Measurements from ENCODE around the gene RHOV. TPM values are rescaled to one million over a fixed set of nuclear protein-coding genes. Genes with fewer than 3 reads are reported as not detected.
A peak's percentile ranks its signal among the peaks of the same experiment; 100 is the strongest.

Gene RHOV, protein sequence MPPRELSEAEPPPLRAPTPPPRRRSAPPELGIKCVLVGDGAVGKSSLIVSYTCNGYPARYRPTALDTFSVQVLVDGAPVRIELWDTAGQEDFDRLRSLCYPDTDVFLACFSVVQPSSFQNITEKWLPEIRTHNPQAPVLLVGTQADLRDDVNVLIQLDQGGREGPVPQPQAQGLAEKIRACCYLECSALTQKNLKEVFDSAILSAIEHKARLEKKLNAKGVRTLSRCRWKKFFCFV
- total RNA-seq, result under 0.01 TPM in 1 of 2 replicates, not detected in the other
- not detected in 2 replicates for polyA plus RNA-seq
- not detected in 2 replicates for polyA plus RNA-seq (2012)
- polyA minus RNA-seq (ENCODE audit: low replicate concordance), result not detected in 2 replicates

DNA sequence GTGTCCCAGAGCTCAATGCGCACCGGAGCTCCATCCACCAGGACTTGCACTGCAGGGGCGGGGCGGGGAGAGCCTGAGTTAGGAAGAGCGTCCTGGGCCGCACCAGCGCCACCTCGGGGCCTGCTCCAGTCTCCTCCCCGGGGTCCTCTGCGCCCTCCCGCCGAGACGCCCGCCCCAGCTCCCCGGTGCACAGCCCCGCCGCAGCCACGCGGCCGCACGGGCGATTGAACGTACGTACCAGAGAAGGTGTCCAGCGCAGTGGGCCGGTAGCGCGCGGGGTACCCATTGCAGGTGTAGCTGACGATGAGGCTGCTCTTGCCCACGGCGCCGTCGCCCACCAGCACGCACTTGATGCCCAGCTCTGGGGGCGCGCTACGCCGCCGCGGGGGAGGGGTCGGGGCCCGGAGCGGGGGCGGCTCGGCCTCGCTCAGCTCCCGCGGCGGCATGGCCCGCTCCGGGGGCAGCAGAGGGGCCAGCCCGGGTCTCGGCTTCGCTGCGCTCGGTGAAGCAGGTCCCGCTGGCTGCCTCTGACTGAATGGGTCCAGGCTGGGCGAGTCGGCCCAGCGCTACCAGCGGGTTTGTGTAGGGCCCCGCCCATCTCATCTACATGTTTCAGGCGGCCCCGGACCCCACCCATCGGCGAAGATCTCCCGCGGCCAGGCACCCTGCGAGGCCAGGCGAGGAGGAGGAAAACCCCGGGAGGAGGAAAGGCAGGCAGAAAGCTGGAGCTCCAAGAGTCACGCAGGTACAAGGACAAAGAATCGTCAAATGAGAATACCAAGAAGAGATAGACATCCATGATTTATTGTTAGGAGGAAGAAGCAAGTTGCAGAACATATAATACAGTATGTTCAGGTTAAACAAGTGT is at the start of gene RHOV:
RHOV (minus strand) TSS at position 541 of the 868 bp plus-strand sequence; CDS start at position 446, 95 bp downstream.
- Histone ChIP-seq H3K4me3 (replicated peaks in 1 of 4; ENCODE audit: control extremely low read depth in 1 of 4, insufficient read depth in 1 of 4, low read depth in 3 of 4, low read length in 4 of 4) (peak within 1 kb of the TSS; percentile 19 to 48 (median 36)), H3K4me1 (ENCODE audit: control insufficient read depth, extremely low read depth, insufficient read depth, low read length) (no peaks in the 10 kb centered on the region), H3K36me3 (ENCODE audit: control insufficient read depth, insufficient read depth, low read length) (no peaks in the 10 kb centered on the region), H3K27ac (ENCODE audit: insufficient read depth, low read length) (no peak within 1 kb of the TSS), H3K4me2 (ENCODE audit: extremely low read depth, insufficient read depth, low read length) (peak within 1 kb of the TSS; percentile 75), H3K9ac (ENCODE audit: insufficient read depth, low read length) (no peak within 1 kb of the TSS), H2AFZ (ENCODE audit: low read length) (no peak within 1 kb of the TSS), H3K27me3 (ENCODE audit: control insufficient read depth, insufficient read depth, low read length) (peaks cover 22% of the 10 kb centered on the region), H3K9me3 (ENCODE audit: control insufficient read depth, insufficient read depth, low read depth, low read length) (no peaks in the 10 kb centered on the region), H3K79me2 (ENCODE audit: control insufficient read depth, insufficient read depth, low read length) (no peaks in the 10 kb centered on the region), H4K20me1 (ENCODE audit: control insufficient read depth, extremely low read depth, insufficient read depth, low read length) (no peaks in the 10 kb centered on the region)
- peak; percentile 31 to 53 for DNase-seq (ENCODE audit: low read depth in 2 of 2)
- TF ChIP-seq, protein P1, sequence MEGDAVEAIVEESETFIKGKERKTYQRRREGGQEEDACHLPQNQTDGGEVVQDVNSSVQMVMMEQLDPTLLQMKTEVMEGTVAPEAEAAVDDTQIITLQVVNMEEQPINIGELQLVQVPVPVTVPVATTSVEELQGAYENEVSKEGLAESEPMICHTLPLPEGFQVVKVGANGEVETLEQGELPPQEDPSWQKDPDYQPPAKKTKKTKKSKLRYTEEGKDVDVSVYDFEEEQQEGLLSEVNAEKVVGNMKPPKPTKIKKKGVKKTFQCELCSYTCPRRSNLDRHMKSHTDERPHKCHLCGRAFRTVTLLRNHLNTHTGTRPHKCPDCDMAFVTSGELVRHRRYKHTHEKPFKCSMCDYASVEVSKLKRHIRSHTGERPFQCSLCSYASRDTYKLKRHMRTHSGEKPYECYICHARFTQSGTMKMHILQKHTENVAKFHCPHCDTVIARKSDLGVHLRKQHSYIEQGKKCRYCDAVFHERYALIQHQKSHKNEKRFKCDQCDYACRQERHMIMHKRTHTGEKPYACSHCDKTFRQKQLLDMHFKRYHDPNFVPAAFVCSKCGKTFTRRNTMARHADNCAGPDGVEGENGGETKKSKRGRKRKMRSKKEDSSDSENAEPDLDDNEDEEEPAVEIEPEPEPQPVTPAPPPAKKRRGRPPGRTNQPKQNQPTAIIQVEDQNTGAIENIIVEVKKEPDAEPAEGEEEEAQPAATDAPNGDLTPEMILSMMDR (conservative IDR thresholded peaks at IDR 0.05 in 1 of 2, IDR thresholded peaks at IDR 0.05 in 1 of 2; ENCODE audit: low read depth in 1 of 2, low read length in 2 of 2), result peak in 1 of 2 donors; percentile 17
- no peak for TF ChIP-seq EZH2 (IDR thresholded peaks at IDR 0.05; ENCODE audit: low read length, missing control alignments)

DNA sequence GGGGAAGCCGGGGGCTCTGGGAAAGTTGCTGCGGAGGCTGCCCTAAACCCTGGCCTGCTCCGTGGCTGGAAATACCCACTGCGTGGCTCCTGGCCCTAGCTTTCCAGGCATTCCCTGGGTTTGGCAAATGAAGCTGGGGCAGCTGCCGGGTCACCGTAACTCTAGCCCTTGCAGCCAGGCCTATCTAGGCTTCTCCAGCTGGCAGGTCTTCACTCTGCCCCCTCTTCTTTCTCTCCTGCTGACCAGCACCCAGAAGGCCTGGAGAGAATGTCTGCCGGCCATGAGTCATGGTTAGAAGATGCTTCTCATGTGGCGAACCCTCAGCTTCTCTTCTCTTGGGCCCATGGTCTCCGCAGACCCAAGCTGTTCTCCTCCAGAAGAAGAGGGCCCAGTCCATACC is 49.5 kb upstream of the RHOV start:
- H3K4me1 ChIP-seq (ENCODE audit: control insufficient read depth, extremely low read depth, insufficient read depth, low read length), result peaks cover 1% of the 10 kb centered on the region
- TF ChIP-seq, protein P1 (conservative IDR thresholded peaks at IDR 0.05 in 1 of 2, IDR thresholded peaks at IDR 0.05 in 1 of 2; ENCODE audit: low read depth in 1 of 2, low read length in 2 of 2), result no peak
- no peak for TF ChIP-seq EZH2 (IDR thresholded peaks at IDR 0.05; ENCODE audit: low read length, missing control alignments)
- H3K9me3 ChIP-seq (ENCODE audit: control insufficient read depth, insufficient read depth, low read depth, low read length), result no peaks in the 10 kb centered on the region
- H3K79me2 ChIP-seq (ENCODE audit: control insufficient read depth, insufficient read depth, low read length), result no peaks in the 10 kb centered on the region
- no peak overlapping the region for H3K9ac ChIP-seq (ENCODE audit: insufficient read depth, low read length)
- H3K36me3 ChIP-seq (ENCODE audit: control insufficient read depth, insufficient read depth, low read length), result no peaks in the 10 kb centered on the region
- H2AFZ ChIP-seq (ENCODE audit: low read length), result no peak overlapping the region
- peak in 1 of 2 donors; percentile 24 for DNase-seq (ENCODE audit: low read depth in 2 of 2)
- no peak overlapping the region for H3K4me2 ChIP-seq (ENCODE audit: extremely low read depth, insufficient read depth, low read length)
- H4K20me1 ChIP-seq (ENCODE audit: control insufficient read depth, extremely low read depth, insufficient read depth, low read length), result no peaks in the 10 kb centered on the region
- no peak overlapping the region for H3K27ac ChIP-seq (ENCODE audit: insufficient read depth, low read length)
- peaks cover 34% of the 10 kb centered on the region for H3K27me3 ChIP-seq (ENCODE audit: control insufficient read depth, insufficient read depth, low read length)
- H3K4me3 ChIP-seq (replicated peaks in 1 of 4; ENCODE audit: control extremely low read depth in 1 of 4, insufficient read depth in 1 of 4, low read depth in 3 of 4, low read length in 4 of 4), result no peak overlapping the region

DNA sequence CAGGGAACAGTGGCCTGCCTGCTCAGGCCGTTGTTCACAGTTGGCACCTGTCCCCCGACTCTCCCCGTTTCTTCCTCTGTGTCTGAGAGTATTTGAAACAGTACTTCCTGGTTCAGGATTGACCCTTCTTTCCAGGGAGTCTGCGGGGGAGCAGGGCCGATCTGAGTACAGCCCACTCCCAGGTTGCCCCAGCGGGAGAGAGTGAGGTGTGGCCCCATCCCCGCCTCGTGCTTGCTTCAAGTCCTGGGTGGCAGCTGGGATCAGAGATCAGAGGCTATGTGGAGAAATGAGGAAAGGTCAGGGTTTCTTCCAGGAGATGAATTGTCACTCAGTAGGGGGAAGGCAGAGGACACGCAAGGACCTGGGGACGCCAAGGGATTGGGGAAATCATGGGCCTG is 48.6 kb upstream of the RHOV start:
- no peak overlapping the region for H2AFZ ChIP-seq (ENCODE audit: low read length)
- no peak overlapping the region for H3K4me3 ChIP-seq (replicated peaks in 1 of 4; ENCODE audit: control extremely low read depth in 1 of 4, insufficient read depth in 1 of 4, low read depth in 3 of 4, low read length in 4 of 4)
- DNase-seq (ENCODE audit: low read depth in 2 of 2), result no peak
- no peak overlapping the region for H3K4me2 ChIP-seq (ENCODE audit: extremely low read depth, insufficient read depth, low read length)
- no peak for TF ChIP-seq EZH2 (IDR thresholded peaks at IDR 0.05; ENCODE audit: low read length, missing control alignments)
- TF ChIP-seq, protein P1 (conservative IDR thresholded peaks at IDR 0.05 in 1 of 2, IDR thresholded peaks at IDR 0.05 in 1 of 2; ENCODE audit: low read depth in 1 of 2, low read length in 2 of 2), result no peak
- peaks cover 28% of the 10 kb centered on the region for H3K27me3 ChIP-seq (ENCODE audit: control insufficient read depth, insufficient read depth, low read length)
- H4K20me1 ChIP-seq (ENCODE audit: control insufficient read depth, extremely low read depth, insufficient read depth, low read length), result no peaks in the 10 kb centered on the region
- H3K4me1 ChIP-seq (ENCODE audit: control insufficient read depth, extremely low read depth, insufficient read depth, low read length), result no peaks in the 10 kb centered on the region
- H3K79me2 ChIP-seq (ENCODE audit: control insufficient read depth, insufficient read depth, low read length), result no peaks in the 10 kb centered on the region
- H3K9ac ChIP-seq (ENCODE audit: insufficient read depth, low read length), result no peak overlapping the region
- H3K9me3 ChIP-seq (ENCODE audit: control insufficient read depth, insufficient read depth, low read depth, low read length), result no peaks in the 10 kb centered on the region
- no peak overlapping the region for H3K27ac ChIP-seq (ENCODE audit: insufficient read depth, low read length)
- no peaks in the 10 kb centered on the region for H3K36me3 ChIP-seq (ENCODE audit: control insufficient read depth, insufficient read depth, low read length)

Measured in fibroblast of lung (primary cell).